ENCODE results near the gene CLPSL1. TPM values are rescaled to one million over a fixed set of nuclear protein-coding genes. Genes with fewer than 3 reads are reported as not detected.

The CLPSL1 gene
- total and polyA plus RNA-seq, 2 of the 13 experiments (the other 11 are each of a cell fraction or from before 2014, with no cell fraction given): not detected

GRCh38 chr6:35731414-35731735 lies 49.4 kb upstream of the CLPSL1 start (continued):
- TF ChIP-seq, protein P1, sequence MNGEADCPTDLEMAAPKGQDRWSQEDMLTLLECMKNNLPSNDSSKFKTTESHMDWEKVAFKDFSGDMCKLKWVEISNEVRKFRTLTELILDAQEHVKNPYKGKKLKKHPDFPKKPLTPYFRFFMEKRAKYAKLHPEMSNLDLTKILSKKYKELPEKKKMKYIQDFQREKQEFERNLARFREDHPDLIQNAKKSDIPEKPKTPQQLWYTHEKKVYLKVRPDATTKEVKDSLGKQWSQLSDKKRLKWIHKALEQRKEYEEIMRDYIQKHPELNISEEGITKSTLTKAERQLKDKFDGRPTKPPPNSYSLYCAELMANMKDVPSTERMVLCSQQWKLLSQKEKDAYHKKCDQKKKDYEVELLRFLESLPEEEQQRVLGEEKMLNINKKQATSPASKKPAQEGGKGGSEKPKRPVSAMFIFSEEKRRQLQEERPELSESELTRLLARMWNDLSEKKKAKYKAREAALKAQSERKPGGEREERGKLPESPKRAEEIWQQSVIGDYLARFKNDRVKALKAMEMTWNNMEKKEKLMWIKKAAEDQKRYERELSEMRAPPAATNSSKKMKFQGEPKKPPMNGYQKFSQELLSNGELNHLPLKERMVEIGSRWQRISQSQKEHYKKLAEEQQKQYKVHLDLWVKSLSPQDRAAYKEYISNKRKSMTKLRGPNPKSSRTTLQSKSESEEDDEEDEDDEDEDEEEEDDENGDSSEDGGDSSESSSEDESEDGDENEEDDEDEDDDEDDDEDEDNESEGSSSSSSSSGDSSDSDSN (CRISPR knock-in tag; IDR thresholded peaks at IDR 0.05): no peak
- TF ChIP-seq, protein P2, sequence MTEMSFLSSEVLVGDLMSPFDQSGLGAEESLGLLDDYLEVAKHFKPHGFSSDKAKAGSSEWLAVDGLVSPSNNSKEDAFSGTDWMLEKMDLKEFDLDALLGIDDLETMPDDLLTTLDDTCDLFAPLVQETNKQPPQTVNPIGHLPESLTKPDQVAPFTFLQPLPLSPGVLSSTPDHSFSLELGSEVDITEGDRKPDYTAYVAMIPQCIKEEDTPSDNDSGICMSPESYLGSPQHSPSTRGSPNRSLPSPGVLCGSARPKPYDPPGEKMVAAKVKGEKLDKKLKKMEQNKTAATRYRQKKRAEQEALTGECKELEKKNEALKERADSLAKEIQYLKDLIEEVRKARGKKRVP (CRISPR knock-in tag; IDR thresholded peaks at IDR 0.05): no peak
- TF ChIP-seq HNRNPK (IDR thresholded peaks at IDR 0.05; ENCODE audit: low read depth, low read length, poor library complexity, severe bottlenecking) (no peak), ZNF749 (CRISPR knock-in tag; IDR thresholded peaks at IDR 0.05; ENCODE audit: borderline replicate concordance) (no peak), GLI4 (CRISPR knock-in tag; IDR thresholded peaks at IDR 0.05; ENCODE audit: borderline replicate concordance) (no peak), ZNF136 (CRISPR knock-in tag; IDR thresholded peaks at IDR 0.05; ENCODE audit: low read depth) (no peak), IKZF1 (IDR thresholded peaks at IDR 0.05) (no peak), ZNF557 (CRISPR knock-in tag; IDR thresholded peaks at IDR 0.05) (no peak), ZNF17 (CRISPR knock-in tag; IDR thresholded peaks at IDR 0.05) (no peak), KAT7 (CRISPR knock-in tag; IDR thresholded peaks at IDR 0.05; ENCODE audit: borderline replicate concordance) (no peak; the same call in 1 of the 2 replicates), HIC2 (CRISPR knock-in tag; IDR thresholded peaks at IDR 0.05; ENCODE audit: low read depth) (no peak), CBX5 (CRISPR knock-in tag; IDR thresholded peaks at IDR 0.05; ENCODE audit: borderline replicate concordance) (no peak), RBFOX2 (IDR thresholded peaks at IDR 0.05; ENCODE audit: low read depth, low read length) (0 out of 2 replicates have a peak, but pooled peaks have one; percentile 74), TGIF2 (CRISPR knock-in tag; IDR thresholded peaks at IDR 0.05) (0 out of 2 replicates have a peak, but pooled peaks have one; percentile 15), ZNF18 (CRISPR knock-in tag; IDR thresholded peaks at IDR 0.05; ENCODE audit: insufficient replicate concordance) (peak; percentile 21), ZSCAN22 (CRISPR knock-in tag; IDR thresholded peaks at IDR 0.05) (no peak), SSRP1 (CRISPR knock-in tag; IDR thresholded peaks at IDR 0.05) (no peak)
- TF ChIP-seq, protein P3, sequence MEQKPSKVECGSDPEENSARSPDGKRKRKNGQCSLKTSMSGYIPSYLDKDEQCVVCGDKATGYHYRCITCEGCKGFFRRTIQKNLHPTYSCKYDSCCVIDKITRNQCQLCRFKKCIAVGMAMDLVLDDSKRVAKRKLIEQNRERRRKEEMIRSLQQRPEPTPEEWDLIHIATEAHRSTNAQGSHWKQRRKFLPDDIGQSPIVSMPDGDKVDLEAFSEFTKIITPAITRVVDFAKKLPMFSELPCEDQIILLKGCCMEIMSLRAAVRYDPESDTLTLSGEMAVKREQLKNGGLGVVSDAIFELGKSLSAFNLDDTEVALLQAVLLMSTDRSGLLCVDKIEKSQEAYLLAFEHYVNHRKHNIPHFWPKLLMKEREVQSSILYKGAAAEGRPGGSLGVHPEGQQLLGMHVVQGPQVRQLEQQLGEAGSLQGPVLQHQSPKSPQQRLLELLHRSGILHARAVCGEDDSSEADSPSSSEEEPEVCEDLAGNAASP (CRISPR knock-in tag; IDR thresholded peaks at IDR 0.05; ENCODE audit: borderline replicate concordance): no peak
- TF ChIP-seq, protein P4, sequence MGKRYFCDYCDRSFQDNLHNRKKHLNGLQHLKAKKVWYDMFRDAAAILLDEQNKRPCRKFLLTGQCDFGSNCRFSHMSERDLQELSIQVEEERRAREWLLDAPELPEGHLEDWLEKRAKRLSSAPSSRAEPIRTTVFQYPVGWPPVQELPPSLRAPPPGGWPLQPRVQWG (CRISPR knock-in tag; IDR thresholded peaks at IDR 0.05; ENCODE audit: borderline replicate concordance, low read depth): no peak
- TF ChIP-seq, protein P5, sequence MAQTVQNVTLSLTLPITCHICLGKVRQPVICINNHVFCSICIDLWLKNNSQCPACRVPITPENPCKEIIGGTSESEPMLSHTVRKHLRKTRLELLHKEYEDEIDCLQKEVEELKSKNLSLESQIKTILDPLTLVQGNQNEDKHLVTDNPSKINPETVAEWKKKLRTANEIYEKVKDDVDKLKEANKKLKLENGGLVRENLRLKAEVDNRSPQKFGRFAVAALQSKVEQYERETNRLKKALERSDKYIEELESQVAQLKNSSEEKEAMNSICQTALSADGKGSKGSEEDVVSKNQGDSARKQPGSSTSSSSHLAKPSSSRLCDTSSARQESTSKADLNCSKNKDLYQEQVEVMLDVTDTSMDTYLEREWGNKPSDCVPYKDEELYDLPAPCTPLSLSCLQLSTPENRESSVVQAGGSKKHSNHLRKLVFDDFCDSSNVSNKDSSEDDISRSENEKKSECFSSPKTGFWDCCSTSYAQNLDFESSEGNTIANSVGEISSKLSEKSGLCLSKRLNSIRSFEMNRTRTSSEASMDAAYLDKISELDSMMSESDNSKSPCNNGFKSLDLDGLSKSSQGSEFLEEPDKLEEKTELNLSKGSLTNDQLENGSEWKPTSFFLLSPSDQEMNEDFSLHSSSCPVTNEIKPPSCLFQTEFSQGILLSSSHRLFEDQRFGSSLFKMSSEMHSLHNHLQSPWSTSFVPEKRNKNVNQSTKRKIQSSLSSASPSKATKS (CRISPR knock-in tag; IDR thresholded peaks at IDR 0.05): no peak
